Stimulated activated CD4-positive, alpha-beta T cell treated with anti-CD3 and anti-CD28 coated beads, Interleukin-1b, Interleukin-23, amount 100 ng/mL, for 1 hour (primary cell): ENCODE data around the gene GNG3.
"Not testable (repeated sequence)": the region's sequence is repeated elsewhere in the genome, so short reads cannot be mapped to it uniquely, and the experiment has no call there.

ENCODE experiments used
- DNase-seq, 2 donors: peaks; one replicate each; pipeline ENCODE4 v3.0.0-alpha.2; 2020; ENCODE audit warnings: low read depth in 2 of 2

Gene GNG3

DNA sequence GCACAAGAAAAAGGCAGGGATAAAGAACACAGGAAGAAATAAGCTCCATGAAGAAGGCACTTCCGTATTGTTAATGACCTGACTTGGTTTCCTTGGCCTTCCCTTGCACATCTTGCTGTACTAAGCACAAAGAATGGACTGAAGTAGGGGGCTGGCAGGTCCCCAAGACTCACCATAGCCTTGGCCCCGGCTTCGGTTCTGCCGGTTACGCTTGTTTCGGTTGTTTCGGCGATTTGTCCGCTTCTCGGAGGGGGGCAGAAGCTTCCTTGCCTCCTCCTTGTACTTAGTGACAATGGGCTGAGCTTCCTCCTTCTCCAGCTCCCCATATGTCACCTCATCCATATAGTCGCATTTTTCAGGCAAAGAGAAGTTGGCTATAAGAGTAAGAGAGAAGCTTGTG lies 9.3 kb downstream of the GNG3 start:
- DNase-seq = no peak

DNA sequence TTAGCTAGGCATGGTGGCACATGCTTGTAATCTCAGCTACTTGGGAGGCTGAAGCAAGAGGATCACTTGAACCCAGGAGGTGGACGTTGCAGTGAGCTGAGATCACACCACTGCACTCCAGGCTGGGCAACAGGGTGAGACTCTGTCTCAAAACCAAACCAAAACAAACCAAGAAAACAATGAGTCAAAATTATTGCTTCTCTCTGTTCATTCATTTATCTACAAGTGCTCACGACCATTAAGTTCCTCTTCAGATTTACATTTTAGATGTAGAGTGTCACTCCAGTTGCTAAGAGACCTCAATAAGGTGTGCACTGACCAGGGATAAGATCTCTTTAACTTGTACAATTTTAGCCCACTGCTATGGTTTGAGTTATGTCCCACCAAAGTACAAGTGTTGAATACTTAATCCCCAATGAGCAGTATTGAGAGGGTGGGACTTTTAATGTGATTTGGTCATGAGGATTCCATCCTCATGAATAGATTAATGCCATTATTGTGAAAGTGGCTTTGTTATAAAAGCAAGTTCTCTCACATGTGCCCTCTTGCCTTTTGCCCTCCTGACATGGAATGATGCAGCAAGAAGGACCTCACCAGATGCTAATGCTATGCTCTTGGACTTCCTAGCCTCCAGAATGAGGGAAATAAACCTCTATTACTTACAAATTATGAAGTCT lies 12.0 kb downstream of the GNG3 start:
- no peak for DNase-seq

DNA sequence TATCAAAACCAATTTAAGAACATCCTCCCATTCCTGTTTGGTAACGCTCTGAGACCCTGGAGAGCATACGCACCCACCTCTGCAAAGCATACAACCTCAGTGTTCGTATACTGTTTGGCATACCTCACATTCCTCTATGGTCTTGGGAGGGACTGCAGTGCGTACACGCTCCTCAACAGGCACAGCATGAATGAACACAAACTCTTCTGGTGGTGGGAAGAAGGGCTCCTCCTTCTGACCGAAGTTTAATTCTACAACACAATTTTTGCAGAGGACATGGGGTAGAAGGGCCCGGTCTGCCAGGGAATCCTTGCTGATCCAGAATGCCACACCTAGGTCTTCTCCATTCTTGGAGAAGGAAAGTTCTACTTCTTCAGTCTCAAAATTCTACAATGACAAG lies 14.5 kb downstream of the GNG3 start:
- no peak for DNase-seq

DNA sequence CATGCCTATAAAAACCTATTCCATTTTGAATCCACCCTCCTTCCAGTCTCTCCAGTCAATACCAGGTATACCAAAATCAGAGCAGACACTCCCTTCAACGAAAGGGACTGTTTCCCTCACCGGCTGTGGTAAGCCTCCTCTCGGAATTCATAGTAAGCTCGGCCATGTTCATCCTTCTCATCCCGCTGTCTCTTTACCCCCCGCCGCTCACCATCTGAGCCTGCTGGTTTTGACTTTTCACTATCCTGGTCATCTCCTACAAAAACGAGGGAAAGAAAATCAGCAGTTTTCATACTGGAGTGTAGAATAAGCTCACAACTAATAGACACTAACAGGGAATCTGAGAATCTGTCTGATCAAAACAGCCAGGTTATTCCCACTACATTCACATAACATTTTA lies 16.7 kb downstream of the GNG3 start:
- DNase-seq = no peak

DNA sequence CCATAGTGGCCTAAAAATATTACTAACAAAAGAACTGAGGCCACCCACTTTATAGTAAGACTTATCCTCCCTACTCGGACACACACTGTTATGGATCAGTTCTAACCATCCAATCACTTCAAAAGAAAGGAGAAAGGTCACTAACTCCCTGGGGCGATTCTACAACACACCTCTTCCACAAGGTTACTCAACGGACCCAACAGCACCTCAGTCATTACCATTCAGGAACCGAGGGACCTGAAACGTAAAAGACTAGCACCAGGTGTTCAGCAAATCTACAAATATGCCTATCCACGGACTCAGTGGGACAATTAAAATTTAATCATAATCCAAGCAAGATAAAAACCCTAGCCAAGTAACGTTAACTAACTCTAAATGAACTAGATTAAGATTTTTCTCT lies 18.2 kb downstream of the GNG3 start:
- DNase-seq = no peak

DNA sequence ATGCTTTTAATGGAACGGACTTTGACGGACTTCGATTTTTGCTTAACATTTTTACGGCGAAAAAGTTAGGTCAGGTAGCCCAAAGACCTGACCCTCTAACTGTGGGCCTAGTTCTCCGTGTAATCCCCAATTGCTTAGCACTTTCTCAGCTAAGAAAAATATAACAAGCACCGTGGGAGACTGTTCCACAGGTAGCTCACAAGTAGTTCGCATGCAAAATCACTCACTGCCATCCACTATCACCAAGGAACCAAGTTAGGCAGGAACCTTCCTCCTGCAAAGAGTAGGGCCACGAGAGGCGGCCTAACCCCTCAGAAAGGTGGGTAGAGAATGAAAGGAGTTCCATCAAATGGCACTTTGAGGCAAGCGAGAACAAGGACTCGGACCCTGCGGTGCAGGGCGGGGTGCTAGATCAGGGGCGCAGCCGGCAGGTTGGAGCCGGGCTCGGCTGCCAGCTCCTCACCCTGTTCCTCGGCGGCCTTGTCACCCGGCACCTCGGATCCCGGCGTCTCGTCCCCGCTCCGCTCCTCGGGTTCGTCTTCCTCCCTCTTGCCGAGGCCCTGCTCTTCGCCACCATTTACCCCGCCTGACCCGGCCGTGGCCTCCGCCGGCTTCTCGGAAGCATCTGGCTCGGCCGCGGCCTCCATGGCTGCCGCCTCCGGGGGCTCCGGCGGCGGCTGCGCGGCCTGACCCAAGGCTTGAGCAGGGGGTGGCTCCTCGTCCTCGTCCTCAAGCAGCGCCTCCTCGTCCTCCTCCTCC lies 18.9 kb downstream of the GNG3 start:
- no peak for DNase-seq

DNA sequence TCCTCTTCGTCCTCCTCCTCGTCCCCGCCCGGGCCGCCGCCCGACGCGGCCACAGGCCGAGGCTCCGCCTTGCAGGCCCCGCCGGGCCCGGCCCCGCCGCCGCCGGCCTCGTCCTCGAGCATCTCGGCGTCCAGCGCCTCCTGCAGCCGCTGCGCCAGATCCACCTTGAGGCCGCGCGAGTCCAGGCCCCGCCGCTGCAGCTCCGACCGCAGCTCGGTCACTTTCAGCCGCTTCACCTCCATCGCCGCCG lies 19.4 kb downstream of the GNG3 start:
- no peak for DNase-seq

DNA sequence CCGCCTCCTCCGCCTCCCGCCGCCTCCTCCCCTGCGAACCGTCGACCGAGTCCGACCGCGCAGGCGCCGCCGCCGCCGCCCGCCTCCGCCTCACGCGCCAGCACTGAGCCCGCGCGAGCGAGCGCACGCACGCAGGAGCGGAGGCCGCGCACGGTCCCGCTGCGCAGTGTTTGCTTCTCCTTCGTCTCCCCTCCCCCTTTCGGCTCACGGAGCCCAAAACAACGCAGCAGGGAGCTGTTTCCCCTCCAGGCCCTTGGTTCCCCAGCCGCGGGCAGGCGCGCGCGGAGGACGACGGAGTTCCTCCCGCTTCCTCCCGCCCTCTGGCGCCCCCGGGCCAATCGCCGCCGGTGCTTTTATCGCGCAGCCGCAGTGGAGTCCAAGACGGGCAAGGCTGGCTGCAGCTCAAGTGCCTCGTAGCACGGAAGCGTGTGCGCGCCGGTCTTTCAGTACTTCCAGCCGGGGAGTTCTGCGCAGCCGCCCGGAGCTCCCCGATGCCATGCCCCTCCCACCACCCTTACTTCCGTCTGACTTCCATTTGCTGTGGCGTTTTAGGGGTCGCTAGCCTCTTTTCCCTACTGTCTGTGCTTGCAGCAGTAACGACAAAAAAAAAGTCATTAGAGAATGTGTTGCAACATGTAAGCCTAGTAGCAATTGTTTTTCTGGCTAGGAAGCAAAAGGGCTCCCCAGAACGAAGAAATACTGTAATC lies 19.8 kb downstream of the GNG3 start, which contains the start of gene HNRNPUL2:
Gene HNRNPUL2 (minus strand): TSS at position 293 of the 707 bp plus-strand sequence. CDS start 301 bp downstream, outside the sequence.
- peak; percentile 91 to 97 for DNase-seq

DNA sequence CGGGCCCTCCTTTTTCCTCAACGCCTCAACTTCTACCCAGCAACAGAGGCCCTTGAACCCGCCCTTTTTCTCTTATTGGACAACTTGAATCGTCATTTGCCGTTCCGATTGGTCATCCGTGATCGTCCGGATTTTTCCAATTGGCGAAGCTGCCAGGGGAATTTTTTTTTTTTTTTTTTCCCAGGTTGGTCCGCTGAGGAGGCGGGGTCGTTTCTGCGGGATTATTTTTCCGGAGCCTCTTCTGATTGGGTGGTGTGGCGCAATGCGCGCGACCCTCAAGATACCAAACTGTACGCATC lies 20.3 kb downstream of the GNG3 start:
- peak; percentile 40 to 61 for DNase-seq

DNA sequence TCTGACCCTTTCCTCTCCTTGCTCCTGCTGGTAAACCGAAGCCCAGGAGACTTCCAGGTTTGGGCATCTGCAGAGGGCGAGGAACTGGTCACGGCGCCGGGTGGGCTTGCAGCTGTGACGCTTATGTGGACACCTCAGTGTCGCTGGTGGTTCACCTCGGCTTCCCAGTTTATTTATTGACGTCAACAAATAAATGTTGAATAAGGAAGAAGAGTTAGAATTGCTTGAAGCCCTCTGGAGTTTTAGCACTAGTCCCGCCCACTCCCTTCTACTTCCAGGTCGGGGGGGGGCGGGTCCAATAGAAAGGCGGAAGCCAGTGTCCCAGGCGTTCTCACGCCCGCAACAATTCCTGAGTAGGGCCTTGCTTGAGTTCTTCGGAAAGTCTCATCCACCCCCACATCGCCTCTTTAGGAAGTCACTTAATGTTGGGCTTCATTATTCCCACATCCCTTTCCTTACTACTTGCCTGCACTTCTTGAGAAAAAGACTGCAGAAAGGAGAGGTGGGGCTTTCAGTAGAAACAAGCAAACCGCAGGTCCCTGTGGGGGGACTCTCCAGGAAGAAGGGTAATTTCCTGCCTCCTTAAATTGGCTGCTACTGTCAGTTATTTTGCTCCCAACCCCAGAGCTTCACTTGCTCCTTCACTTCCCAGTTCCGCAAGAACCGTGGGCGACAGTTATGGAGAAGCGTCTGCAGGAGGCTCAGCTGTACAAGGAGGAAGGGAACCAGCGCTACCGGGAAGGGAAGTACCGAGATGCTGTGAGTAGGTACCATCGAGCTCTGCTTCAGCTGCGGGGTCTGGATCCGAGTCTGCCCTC lies 20.9 kb downstream of the GNG3 start, which contains the start of gene TTC9C:
Gene TTC9C (plus strand): TSS at position 316 of the 818 bp plus-strand sequence. CDS start 363 bp downstream, at position 679.
- peak; percentile 45 to 60 for DNase-seq

DNA sequence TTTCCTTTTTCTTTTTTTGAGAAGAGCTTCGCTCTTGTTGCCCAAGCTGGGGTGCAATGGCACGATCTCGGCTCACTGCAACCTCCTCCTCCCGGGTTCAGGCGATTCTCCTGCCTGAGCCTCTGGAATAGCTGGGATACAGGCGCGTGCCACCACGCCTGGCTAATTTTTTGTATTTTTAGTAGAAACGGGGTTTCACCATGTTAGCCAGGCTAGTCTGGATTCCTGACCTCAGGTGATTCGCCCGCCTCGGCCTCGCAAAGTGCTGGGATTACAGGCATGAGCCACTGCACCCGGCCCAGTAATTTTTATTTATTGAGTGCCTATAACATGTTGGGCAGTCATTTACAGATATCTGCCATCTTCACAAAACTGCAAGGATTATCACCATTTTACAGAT lies 22.6 kb downstream of the GNG3 start:
- DNase-seq = not testable (repeated sequence)

DNA sequence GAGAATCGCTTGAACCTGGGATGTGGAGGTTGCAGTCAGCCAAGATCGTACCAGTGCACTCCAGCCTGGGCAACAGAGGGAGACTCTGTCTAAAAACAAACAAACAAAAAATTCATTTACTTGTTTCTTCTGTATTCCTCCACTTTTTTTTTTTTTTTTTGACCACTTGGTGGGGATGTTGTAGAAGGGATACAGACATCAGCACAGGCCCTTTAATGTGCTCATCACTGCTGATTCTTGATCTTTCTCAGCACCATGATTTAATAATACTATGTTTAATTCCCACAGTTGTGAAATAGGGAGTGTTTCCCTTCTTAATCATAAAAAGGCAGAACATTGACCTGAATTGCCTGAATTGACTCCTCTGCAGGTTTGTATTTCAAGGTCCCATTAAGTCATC lies 25.4 kb downstream of the GNG3 start:
- no peak for DNase-seq

DNA sequence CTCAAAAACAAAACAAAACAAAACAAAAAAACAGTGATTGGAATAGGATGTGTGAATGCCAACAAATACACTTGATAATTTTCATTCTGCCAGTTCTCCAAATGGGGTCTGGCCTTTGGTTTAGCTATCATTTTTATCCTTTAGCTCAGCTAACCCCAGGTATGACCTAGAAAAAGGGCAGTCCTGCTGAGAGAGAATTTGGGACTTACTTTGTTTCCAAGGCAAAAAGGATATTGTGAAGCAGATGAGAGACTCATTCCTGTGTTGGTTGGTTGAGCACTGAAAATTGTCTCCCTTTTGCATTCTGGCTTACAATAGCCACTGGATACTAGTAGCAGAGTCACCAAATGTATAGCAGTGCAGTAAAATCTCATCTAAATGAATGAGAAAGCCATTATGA lies 29.7 kb downstream of the GNG3 start:
- DNase-seq = no peak

DNA sequence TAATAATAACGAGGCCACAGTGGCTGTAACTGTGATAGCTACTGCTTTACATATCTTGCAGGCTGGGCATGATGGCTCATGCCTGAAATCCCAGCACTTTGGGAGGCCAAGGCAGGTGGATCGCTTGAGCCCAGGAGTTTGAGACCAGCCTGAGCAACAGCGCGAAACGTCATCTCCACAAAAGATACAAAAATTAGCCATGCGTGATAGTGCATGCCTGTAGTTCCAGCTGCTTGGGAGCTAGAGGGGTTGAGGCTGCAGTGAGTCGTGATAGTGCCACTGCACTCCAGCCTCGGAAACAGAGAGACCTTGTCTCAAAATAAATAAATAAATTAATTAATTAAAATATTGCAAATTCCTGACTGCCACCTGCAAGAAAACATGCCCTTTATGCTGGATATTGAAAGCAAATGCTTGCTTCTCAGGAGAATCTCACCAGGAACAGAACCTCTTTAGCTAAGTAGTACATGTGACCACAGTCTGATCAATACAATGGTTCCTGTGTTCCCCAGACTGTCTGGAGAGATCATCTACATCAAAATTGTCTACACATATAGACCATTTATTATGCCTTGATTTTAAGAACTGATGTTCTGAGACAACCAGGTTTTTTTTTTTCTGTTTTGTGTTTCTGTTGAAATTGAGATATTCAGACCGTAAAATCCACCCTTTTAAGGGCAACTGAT lies 40.1 kb downstream of the GNG3 start:
- DNase-seq = no peak

DNA sequence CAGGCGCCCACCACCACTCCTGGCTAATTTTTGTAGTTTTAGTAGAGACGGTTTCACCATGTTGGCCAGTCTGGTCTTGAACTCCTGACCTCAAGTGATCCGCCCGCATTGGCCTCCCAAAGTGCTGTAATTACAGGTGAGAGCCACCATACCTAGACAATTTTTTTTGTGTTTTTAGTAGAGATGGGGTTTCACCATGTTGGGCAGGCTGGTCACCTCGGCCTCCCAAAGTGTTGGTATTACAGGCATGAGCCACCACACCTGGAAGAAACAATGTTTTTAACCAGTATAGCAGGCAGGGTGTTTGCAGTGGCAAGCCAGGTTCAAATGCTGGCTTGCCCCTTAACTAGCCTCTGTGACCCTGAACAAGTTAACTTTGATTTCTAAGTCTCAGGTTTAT lies 42.5 kb downstream of the GNG3 start:
- not testable (repeated sequence) for DNase-seq

DNA sequence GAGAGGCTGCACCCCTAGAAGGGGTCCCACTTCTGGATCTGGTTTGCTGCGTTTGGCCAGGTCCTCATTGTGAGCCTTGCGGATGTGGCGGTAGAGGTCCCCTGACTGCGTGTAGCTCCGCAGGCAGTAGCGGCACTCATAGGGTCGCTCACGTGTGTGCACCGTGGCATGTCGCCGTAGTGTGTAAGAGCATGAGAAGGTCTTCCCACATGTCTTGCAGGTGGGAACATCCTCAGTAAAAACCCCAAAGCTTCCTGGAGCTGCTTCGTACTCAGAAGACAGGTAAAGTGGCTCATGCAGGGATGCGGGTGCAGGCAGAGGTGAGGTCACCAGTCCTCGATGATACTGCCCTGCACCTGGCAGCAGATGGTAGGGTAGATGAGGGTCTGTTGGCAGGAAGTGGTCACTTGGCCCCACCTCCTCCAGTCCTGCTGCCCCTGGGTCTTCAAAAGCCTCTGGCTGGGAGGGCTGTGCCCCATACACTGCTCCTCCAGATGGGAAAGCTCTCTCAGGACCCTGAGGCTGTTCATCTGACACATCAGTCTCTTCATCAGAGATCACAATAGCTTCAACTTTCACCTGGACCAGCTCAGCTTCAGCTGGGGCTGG lies 44.8 kb downstream of the GNG3 start:
- DNase-seq = no peak

DNA sequence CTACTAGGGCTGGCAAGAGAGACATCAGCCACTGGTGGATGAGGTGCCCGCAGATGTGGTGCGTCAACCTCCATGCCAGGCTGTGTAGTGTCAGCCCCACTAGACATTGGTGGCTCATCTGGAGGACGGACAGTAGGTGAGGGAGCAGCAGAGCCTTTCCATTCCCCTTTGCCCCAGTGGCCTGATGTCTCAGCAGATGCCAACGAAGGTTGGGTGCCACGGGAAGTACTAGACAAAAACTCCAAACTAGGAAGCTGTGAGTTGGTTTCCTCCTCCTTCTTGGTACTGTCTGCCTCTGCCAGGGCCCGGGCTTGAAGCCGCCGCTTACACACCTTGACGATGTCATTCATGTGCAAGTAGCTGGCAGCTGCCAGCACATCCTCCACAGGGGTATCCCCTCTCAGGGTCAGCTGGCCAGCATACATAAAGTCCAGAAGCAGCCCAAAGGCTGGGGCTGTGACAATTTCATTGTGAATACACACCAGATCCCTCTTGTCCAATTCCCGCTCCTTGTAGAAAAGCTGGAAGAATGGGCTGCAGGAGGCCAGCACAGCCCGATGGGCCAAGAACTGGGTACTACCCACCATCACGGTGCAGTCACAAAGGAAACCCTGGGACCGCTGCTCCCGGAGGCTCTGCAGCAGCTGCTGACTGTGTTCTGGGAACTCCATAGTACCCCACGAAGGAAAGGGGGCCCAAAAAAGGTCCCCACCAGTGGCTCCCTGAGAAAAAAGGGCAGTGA lies 45.7 kb downstream of the GNG3 start:
- DNase-seq = no peak

DNA sequence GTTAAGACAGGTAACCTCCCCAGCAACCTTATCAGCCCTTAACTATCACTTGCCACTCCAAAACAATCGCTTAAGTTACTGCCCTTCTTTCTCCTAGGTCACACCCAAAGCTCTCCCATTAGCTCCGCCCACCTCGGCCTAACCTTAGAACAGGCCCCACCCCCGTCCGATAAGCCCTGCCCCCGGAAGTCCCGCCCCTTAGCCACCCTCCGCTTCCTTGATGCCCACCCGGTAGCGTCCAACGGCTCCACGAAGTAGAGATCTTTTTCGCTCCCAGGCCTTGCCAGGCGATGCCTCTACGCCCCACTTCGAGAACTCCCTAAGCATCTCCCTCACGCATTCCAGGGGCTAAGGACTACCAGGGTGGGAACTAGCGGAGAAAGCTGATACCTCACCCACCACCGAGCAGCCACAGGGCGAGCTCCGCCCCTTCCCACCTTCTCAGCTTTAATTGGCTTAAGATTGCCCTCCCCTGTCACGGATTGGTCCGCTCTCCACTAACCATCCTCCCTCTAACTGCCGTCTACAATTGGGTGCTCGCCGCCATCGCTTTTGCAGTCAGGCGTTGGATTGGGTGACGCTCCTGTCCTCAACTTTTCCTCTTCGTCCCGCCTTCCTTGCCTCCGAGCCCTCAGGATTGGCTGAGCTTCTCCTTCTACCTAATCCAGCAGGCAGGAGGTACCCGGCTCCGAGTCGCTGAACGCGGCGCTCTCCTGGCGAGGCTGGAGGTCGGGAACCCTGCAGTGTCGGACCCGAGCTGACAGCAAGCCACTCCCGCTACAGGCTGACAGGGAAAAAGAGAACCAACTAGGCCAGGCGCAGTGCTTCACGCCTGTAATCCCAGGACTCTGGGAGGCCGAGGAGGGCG lies 46.5 kb downstream of the GNG3 start, which contains the start of gene ZBTB3:
Gene ZBTB3 (minus strand): TSS at position 425 of the 868 bp plus-strand sequence. CDS start 496 bp downstream, outside the sequence.
- DNase-seq = peak; percentile 94 to 95

DNA sequence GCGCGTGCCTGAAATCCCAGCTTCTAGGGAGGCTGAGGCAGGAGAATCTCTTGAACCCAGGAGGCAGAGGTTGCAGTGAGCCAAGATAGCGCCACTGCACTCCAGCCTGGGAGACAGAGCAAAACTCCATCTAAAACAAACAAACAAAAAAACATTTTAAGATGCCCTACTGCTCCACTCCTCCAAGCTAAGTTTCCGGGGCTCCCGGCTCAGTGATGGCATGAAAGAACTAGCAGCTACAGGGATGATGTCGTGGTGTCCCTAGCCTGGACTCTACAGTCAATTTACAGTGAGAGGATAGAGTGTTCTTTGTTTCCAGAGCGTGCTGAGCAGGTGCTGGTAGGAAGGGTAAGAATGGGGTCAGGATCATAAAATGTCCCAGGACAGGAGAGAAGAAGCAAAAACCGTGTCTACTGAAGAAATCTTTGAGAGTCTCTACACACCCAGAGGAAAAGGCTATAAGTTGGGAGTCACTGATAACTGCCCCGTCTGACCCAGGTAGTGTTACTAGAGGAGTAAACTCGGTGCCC lies 47.7 kb downstream of the GNG3 start:
- no peak for DNase-seq
